Measurements from ENCODE around the gene TRIM7. TPM values are rescaled to one million over a fixed set of nuclear protein-coding genes. Genes with fewer than 3 reads are reported as not detected.

TRIM7 gene
- total and polyA plus RNA-seq, 9 of the 15 experiments (the other 6 are each of a cell fraction or from before 2014, with no cell fraction given) = 2.6 to 14.9 (median 8.9) TPM

DNA sequence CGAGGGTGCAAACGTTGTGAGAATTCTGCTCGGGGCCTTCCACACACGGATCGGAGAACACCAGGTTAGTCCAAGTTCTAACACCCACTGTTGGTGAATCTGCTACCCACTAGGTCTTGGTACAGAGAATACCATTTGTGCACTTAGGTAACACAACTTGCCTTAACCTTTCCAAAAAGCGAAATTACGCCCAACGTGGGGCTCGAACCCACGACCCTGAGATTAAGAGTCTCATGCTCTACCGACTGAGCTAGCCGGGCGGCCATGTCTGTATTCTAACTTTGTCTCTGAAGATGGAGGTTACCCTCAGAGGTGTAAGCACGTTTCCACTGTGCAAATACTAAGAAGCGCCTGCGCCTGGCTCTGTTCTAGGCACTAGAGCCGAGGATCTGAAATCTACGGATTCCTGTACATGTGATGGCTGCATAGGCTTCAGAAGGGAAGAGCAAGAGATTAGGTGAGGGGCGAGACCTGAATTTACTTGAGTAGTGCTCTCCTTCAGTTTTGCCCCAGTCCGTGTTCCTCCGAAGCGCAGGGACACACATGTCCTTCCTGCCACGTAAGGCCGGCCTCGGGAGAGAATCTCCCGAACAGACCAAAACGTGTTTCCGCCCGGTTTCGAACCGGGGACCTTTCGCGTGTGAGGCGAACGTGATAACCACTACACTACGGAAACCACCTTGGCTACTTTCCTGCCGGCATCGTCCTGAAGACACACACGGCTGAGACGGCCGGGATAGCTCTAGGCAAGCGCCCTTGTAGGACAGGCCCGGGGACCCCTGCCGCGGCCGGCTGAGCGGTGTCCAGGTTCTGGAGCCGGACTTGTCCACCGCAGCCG lies 17.0 kb upstream of the TRIM7 start (continued):
- TF ChIP-seq DEAF1 (CRISPR knock-in tag; IDR thresholded peaks at IDR 0.05) = 0 out of 2 replicates have a peak, but pooled peaks have one; percentile 11
- peak; percentile 88 for TF ChIP-seq SP1 (CRISPR knock-in tag; IDR thresholded peaks at IDR 0.05)
- peak; percentile 91 to 93 for TF ChIP-seq NRF1 (conservative IDR thresholded peaks at IDR 0.05 in 1 of 2, IDR thresholded peaks at IDR 0.05 in 1 of 2)
- no peak for TF ChIP-seq KLF10 (CRISPR knock-in tag; IDR thresholded peaks at IDR 0.05)
- TF ChIP-seq ZBTB33 (CRISPR knock-in tag; IDR thresholded peaks at IDR 0.05) = peak; percentile 56
- TF ChIP-seq KLF13 (tag; IDR thresholded peaks at IDR 0.05; ENCODE audit: borderline replicate concordance, low read depth) = peak; percentile 8; the same call in 1 of the 2 replicates
- TF ChIP-seq CGGBP1 (CRISPR knock-in tag; IDR thresholded peaks at IDR 0.05) = peak; percentile 35; the same call in 1 of the 2 replicates
- TF ChIP-seq ZNF316 (IDR thresholded peaks at IDR 0.05) = no peak; the same call in 1 of the 2 replicates
- 0 out of 2 replicates have a peak, but pooled peaks have one; percentile 69 for TF ChIP-seq NFRKB (IDR thresholded peaks at IDR 0.05; ENCODE audit: low read depth)
- TF ChIP-seq CXXC5 (CRISPR knock-in tag; IDR thresholded peaks at IDR 0.05) = peak; percentile 80
- 0 out of 2 replicates have a peak, but pooled peaks have one; percentile 13 for TF ChIP-seq ARID1B (IDR thresholded peaks at IDR 0.05)
- peak; percentile 84 for TF ChIP-seq ZKSCAN1 (IDR thresholded peaks at IDR 0.05; ENCODE audit: low read depth, low read length)
- TF ChIP-seq DDX20 (tag; IDR thresholded peaks at IDR 0.05; ENCODE audit: low read depth) = no peak
- peak; percentile 85; the same call in 1 of the 2 replicates for TF ChIP-seq NKRF (IDR thresholded peaks at IDR 0.05; ENCODE audit: borderline replicate concordance)
- TF ChIP-seq GTF2F1 (IDR thresholded peaks at IDR 0.05; ENCODE audit: low read depth, low read length) = 0 out of 2 replicates have a peak, but pooled peaks have one; percentile 53
- peak; percentile 98 for TF ChIP-seq TBP (optimal IDR thresholded peaks at IDR 0.05; ENCODE audit: low read depth, low read length)
- peak; percentile 24 for TF ChIP-seq CHD4 (IDR thresholded peaks at IDR 0.05; ENCODE audit: insufficient read depth, insufficient replicate concordance, low read depth, low read length, poor library complexity, severe bottlenecking)
- peak; percentile 80 for TF ChIP-seq CBFB (CRISPR knock-in tag; IDR thresholded peaks at IDR 0.05)
